Right atrium auricular region (tissue), 2 donors: ENCODE measurements around the gene B4GALT5. TPM values are rescaled to one million over a fixed set of nuclear protein-coding genes. Genes with fewer than 3 reads are reported as not detected.

ENCODE experiments used
- DNase-seq: peaks from one replicate; pipeline ENCODE4 v3.0.0-alpha.2; 2019; ENCODE audit warnings: low spot score
- H3K27ac ChIP-seq, 2 donors: fragments of 200-600 bp; sonication (generic); 1 replicate in 1 of 2; 2 replicates in 1 of 2; pipeline ENCODE4 v1.5.1; 2016 to 2019
- H3K27me3 ChIP-seq, 2 donors: fragments of 200-600 bp; sonication (generic); one replicate each; pipeline versions ENCODE4 v1.5.1 to v1.6.0; 2017 to 2019
- H3K36me3 ChIP-seq: fragments of 200-600 bp; sonication (generic); one replicate; pipeline ENCODE4 v1.5.1; 2016
- H3K4me1 ChIP-seq, 2 donors: fragments of 200-600 bp; sonication (generic); one replicate each; pipeline versions ENCODE4 v1.5.1 to v1.6.0; 2017 to 2019
- H3K4me3 ChIP-seq, 2 donors: fragments of 200-600 bp; sonication (generic); 1 replicate in 1 of 2; 2 replicates in 1 of 2; pipeline ENCODE4 v1.5.1; 2017 to 2019; ENCODE audit warnings: mild to moderate bottlenecking in 1 of 2, moderate library complexity in 1 of 2
- H3K9me3 ChIP-seq, 2 donors: fragments of 200-600 bp; sonication (generic); one replicate each; pipeline ENCODE4 v1.5.1; 2019
- total RNA-seq, 2 donors: library from RNA; depleted of rRNA; stranded (reverse); fragments of >200 nt; gene quantifications; one replicate each; pipeline ENCODE4 v1.1.0, GENCODE V29; 2016
- TF ChIP-seq, protein P1 (sequence below), 2 donors: fragments of 200-600 bp; sonication (generic); IDR thresholded peaks; one replicate each; pipeline ENCODE4 v1.5.1; 2019; ENCODE audit warnings: antibody characterized with exemption in 2 of 2

Gene B4GALT5
- total RNA-seq, 2 donors from 2014 or later: 17.7 to 24.4 TPM

- DNase-seq: peak; percentile 95
- Histone ChIP-seq H3K36me3 (no peaks in the 10 kb centered on the region), H3K9me3 (peaks cover 0 to 8% of the 10 kb centered on the region in 2 donors), H3K27me3 (no peaks in the 10 kb centered on the region), H3K27ac (peak overlapping the region; percentile 65 to 84), H3K4me3 (no peak overlapping the region), H3K4me1 (peaks cover 0 to 48% of the 10 kb centered on the region in 2 donors)
- TF ChIP-seq, protein P1, sequence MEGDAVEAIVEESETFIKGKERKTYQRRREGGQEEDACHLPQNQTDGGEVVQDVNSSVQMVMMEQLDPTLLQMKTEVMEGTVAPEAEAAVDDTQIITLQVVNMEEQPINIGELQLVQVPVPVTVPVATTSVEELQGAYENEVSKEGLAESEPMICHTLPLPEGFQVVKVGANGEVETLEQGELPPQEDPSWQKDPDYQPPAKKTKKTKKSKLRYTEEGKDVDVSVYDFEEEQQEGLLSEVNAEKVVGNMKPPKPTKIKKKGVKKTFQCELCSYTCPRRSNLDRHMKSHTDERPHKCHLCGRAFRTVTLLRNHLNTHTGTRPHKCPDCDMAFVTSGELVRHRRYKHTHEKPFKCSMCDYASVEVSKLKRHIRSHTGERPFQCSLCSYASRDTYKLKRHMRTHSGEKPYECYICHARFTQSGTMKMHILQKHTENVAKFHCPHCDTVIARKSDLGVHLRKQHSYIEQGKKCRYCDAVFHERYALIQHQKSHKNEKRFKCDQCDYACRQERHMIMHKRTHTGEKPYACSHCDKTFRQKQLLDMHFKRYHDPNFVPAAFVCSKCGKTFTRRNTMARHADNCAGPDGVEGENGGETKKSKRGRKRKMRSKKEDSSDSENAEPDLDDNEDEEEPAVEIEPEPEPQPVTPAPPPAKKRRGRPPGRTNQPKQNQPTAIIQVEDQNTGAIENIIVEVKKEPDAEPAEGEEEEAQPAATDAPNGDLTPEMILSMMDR (IDR thresholded peaks at IDR 0.05): no peak
These were observed 129.8 kb downstream of the B4GALT5 start for GRCh38 chr20:49583669-49584417.

DNA sequence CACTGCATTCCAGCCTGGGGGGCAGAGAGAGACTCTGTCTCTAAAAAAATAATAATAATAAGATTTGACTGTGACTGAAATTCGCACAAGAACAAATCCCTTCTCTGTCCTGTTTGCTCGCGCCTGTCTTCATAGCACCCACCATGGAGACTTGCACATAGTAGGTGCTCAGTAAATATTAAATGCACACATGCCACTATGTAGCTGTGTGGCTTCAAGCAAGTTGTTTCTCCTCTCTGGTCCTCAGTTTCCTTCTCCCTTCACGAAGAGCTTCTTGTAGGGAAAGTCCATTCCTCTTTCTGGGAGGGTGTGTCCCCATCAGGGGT, 130.4 kb downstream of the B4GALT5 start:
- DNase-seq: no peak

More for the DNA sequence above, 130.4 kb downstream of the B4GALT5 start:
- Histone ChIP-seq H3K27me3 (no peaks in the 10 kb centered on the region), H3K27ac (peak overlapping the region; percentile 65 to 72), H3K4me3 (no peak overlapping the region), H3K4me1 (peaks cover 0 to 48% of the 10 kb centered on the region in 2 donors), H3K36me3 (no peaks in the 10 kb centered on the region), H3K9me3 (peaks cover 0 to 8% of the 10 kb centered on the region in 2 donors)
- TF ChIP-seq, protein P1 (IDR thresholded peaks at IDR 0.05): no peak

Other genes with a start within 250 kb of the B4GALT5 start
- gene KCNB1, start 231.2 kb downstream of the B4GALT5 start, total RNA-seq: 1 to 10 TPM; 1.4 to 2.7 TPM
- gene PTGIS, start 145.7 kb downstream of the B4GALT5 start, total RNA-seq: 100 to 1,000 TPM in 1 of 2 donors, 10 to 100 TPM in 1; 59.8 to 169 TPM
- 1 to 10 TPM; 5.8 to 6.3 TPM for gene SLC9A8, start 99.0 kb upstream of the B4GALT5 start, total RNA-seq
- 1 to 10 TPM; 5.0 to 6.1 TPM for gene SPATA2, start 201.7 kb upstream of the B4GALT5 start, total RNA-seq
- gene RNF114, start 222.5 kb upstream of the B4GALT5 start, total RNA-seq: 100 to 1,000 TPM in 1 of 2 donors, 10 to 100 TPM in 1; 40.2 to 117 TPM